ENCODE results near the gene CADM1.

DNA sequence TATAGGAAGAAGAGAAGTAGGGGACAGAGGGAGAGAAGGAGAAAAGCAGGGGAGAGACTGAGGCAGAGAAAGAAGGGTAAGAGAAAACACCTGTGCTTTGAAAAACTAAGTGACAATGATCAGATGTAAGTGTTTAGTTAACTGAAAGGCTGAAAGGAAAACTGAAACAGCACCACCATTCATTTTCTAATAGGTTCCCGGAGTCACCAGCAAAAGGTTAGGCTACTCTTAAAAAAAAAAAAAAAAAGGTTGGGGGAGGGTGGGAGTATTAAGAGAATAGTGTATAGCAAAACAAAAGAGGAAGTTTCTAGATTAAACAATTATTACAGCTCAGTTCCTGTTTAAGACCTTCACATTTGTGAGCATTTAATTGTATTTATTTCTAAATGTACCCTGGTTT, 113.8 kb downstream of the CADM1 start:
- TF ChIP-seq, protein P1, sequence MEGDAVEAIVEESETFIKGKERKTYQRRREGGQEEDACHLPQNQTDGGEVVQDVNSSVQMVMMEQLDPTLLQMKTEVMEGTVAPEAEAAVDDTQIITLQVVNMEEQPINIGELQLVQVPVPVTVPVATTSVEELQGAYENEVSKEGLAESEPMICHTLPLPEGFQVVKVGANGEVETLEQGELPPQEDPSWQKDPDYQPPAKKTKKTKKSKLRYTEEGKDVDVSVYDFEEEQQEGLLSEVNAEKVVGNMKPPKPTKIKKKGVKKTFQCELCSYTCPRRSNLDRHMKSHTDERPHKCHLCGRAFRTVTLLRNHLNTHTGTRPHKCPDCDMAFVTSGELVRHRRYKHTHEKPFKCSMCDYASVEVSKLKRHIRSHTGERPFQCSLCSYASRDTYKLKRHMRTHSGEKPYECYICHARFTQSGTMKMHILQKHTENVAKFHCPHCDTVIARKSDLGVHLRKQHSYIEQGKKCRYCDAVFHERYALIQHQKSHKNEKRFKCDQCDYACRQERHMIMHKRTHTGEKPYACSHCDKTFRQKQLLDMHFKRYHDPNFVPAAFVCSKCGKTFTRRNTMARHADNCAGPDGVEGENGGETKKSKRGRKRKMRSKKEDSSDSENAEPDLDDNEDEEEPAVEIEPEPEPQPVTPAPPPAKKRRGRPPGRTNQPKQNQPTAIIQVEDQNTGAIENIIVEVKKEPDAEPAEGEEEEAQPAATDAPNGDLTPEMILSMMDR (IDR thresholded peaks at IDR 0.05): no peak
- TF ChIP-seq POLR2A (IDR thresholded peaks at IDR 0.05): no peak
